ENCODE results near the gene DIRAS1.

Gene DIRAS1

DNA sequence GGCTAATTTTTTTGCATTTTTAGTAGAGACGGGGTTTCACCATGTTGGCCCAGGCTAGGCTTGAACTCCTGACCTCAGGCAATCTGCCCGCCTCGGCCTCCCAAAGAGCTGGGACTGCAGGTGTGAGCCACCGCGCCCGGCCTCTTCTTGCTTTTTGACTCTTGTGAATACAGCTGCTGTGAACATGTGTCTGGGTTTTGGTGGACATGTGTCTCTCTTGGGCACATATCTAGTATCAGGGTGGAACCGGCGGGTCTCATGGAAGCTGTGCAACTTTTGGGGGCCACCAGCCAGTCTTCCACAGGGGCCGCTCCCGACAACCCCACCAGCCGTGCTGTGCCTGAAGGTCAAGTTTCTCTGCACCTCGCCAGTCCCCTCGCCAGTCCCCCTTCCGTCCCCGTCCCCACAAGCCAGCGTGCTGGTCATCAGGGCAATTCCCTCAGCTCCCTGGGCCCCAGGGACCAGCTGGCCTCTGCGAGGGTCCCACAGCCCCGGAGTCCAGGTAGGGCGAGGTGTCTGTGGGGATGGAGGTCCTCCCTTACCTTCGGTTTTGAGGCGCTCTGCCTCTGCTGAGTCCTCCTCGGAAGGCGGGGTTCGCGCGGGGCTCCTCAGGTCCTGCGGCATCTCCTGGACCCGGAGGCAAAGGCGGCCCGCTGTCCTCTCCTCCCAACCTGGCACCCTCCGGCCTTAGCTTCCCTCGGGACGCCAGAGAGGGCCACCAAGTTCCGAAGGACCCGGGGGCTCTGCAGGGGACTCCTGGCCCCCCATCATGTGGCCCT lies 45.6 kb upstream of the DIRAS1 start:
- H2BK15ac ChIP-seq (replicated peaks; ENCODE audit: low read depth): no peak overlapping the region
- H3K27me3 ChIP-seq (ENCODE audit: insufficient read depth, low read length, poor library complexity): no peaks in the 10 kb centered on the region
- peaks cover 3% of the 10 kb centered on the region for H3K36me3 ChIP-seq (ENCODE audit: control insufficient read depth, insufficient read depth, low read length)
- H3K27ac ChIP-seq (ENCODE audit: low read depth, low read length): no peak overlapping the region
- no peaks in the 10 kb centered on the region for H3K4me1 ChIP-seq (ENCODE audit: control insufficient read depth, low read depth, low read length)
- no peak overlapping the region for H4K5ac ChIP-seq (ENCODE audit: low read length)
- WGBS (ENCODE audit: extremely low coverage, insufficient coverage, low lambda C conversion rate): no CpG with 5 or more reads among the region's 35 CpGs
- no peak overlapping the region for H3K56ac ChIP-seq (ENCODE audit: low read length)
- H3K23ac ChIP-seq (ENCODE audit: low read length): no peak overlapping the region
- H3K4me2 ChIP-seq (ENCODE audit: low read length): no peak overlapping the region
- peaks cover 21% of the 10 kb centered on the region for H3K79me2 ChIP-seq (ENCODE audit: control insufficient read depth, insufficient read depth, low read length)
- H3K79me1 ChIP-seq (ENCODE audit: low read length): peaks cover 13% of the 10 kb centered on the region
- no peak overlapping the region for H3K4ac ChIP-seq (ENCODE audit: low read depth, low read length)
- no peak overlapping the region for H3K4me3 ChIP-seq (ENCODE audit: low read length)
- H3K18ac ChIP-seq (ENCODE audit: low read length): no peak overlapping the region
- no peak overlapping the region for H2AK5ac ChIP-seq (ENCODE audit: low read length)
- no peak overlapping the region for H4K8ac ChIP-seq (ENCODE audit: low read depth, low read length)
- no peak overlapping the region for H2BK120ac ChIP-seq (ENCODE audit: low read depth, low read length)
- no peak for DNase-seq
- H2BK5ac ChIP-seq (ENCODE audit: low read length): no peak overlapping the region
- H3K9ac ChIP-seq (ENCODE audit: low read length): no peak overlapping the region

- no peaks in the 10 kb centered on the region for H3K4me1 ChIP-seq (ENCODE audit: control insufficient read depth, low read depth, low read length)
These were observed 44.2 kb upstream of the DIRAS1 start for GRCh38 chr19:2765376-2765775.

GRCh38 chr19:2764945-2765344 lies 43.8 kb upstream of the DIRAS1 start:
- Histone ChIP-seq H3K18ac (ENCODE audit: low read length) (no peak overlapping the region), H3K79me1 (ENCODE audit: low read length) (peaks cover 8% of the 10 kb centered on the region), H3K79me2 (ENCODE audit: control insufficient read depth, insufficient read depth, low read length) (peaks cover 5% of the 10 kb centered on the region), H2AK5ac (ENCODE audit: low read length) (no peak overlapping the region), H3K4me1 (ENCODE audit: control insufficient read depth, low read depth, low read length) (no peaks in the 10 kb centered on the region), H3K4me2 (ENCODE audit: low read length) (no peak overlapping the region), H3K27ac (ENCODE audit: low read depth, low read length) (no peak overlapping the region), H2BK120ac (ENCODE audit: low read depth, low read length) (no peak overlapping the region), H4K5ac (ENCODE audit: low read length) (no peak overlapping the region), H3K27me3 (ENCODE audit: insufficient read depth, low read length, poor library complexity) (no peaks in the 10 kb centered on the region), H3K4me3 (ENCODE audit: low read length) (no peak overlapping the region), H3K4ac (ENCODE audit: low read depth, low read length) (no peak overlapping the region), H2BK5ac (ENCODE audit: low read length) (no peak overlapping the region), H3K36me3 (ENCODE audit: control insufficient read depth, insufficient read depth, low read length) (peaks cover 6% of the 10 kb centered on the region), H3K56ac (ENCODE audit: low read length) (no peak overlapping the region), H4K8ac (ENCODE audit: low read depth, low read length) (no peak overlapping the region), H3K23ac (ENCODE audit: low read length) (no peak overlapping the region), H2BK15ac (replicated peaks; ENCODE audit: low read depth) (no peak overlapping the region), H3K9ac (ENCODE audit: low read length) (no peak overlapping the region)
- no CpG with 5 or more reads among the region's 21 CpGs for WGBS (ENCODE audit: extremely low coverage, insufficient coverage, low lambda C conversion rate)
- no peak for DNase-seq

More at GRCh38 chr19:2765376-2765775, 44.2 kb upstream of the DIRAS1 start:
- H3K27ac ChIP-seq (ENCODE audit: low read depth, low read length): no peak overlapping the region
- no peak for DNase-seq
- H3K79me2 ChIP-seq (ENCODE audit: control insufficient read depth, insufficient read depth, low read length): peaks cover 9% of the 10 kb centered on the region
- no CpG with 5 or more reads among the region's 15 CpGs for WGBS (ENCODE audit: extremely low coverage, insufficient coverage, low lambda C conversion rate)
- no peak overlapping the region for H3K56ac ChIP-seq (ENCODE audit: low read length)
- H2BK120ac ChIP-seq (ENCODE audit: low read depth, low read length): no peak overlapping the region
- no peak overlapping the region for H2BK5ac ChIP-seq (ENCODE audit: low read length)
- H3K4me2 ChIP-seq (ENCODE audit: low read length): no peak overlapping the region
- no peak overlapping the region for H3K4ac ChIP-seq (ENCODE audit: low read depth, low read length)
- no peak overlapping the region for H2AK5ac ChIP-seq (ENCODE audit: low read length)
- no peak overlapping the region for H3K23ac ChIP-seq (ENCODE audit: low read length)
- H3K4me3 ChIP-seq (ENCODE audit: low read length): no peak overlapping the region
- peaks cover 6% of the 10 kb centered on the region for H3K36me3 ChIP-seq (ENCODE audit: control insufficient read depth, insufficient read depth, low read length)
- no peak overlapping the region for H4K8ac ChIP-seq (ENCODE audit: low read depth, low read length)
- peaks cover 9% of the 10 kb centered on the region for H3K79me1 ChIP-seq (ENCODE audit: low read length)
- H2BK15ac ChIP-seq (replicated peaks; ENCODE audit: low read depth): no peak overlapping the region
- H3K27me3 ChIP-seq (ENCODE audit: insufficient read depth, low read length, poor library complexity): no peaks in the 10 kb centered on the region
- H3K18ac ChIP-seq (ENCODE audit: low read length): no peak overlapping the region
- H3K9ac ChIP-seq (ENCODE audit: low read length): no peak overlapping the region
- H4K5ac ChIP-seq (ENCODE audit: low read length): no peak overlapping the region

- DNase-seq: no peak
- no peak overlapping the region for H4K8ac ChIP-seq (ENCODE audit: low read depth, low read length)
- no peak overlapping the region for H3K27ac ChIP-seq (ENCODE audit: low read depth, low read length)
- WGBS (ENCODE audit: extremely low coverage, insufficient coverage, low lambda C conversion rate): no CpG with 5 or more reads among the region's 12 CpGs
- no peak overlapping the region for H3K9ac ChIP-seq (ENCODE audit: low read length)
- H4K5ac ChIP-seq (ENCODE audit: low read length): no peak overlapping the region
- H3K23ac ChIP-seq (ENCODE audit: low read length): no peak overlapping the region
- H3K4me1 ChIP-seq (ENCODE audit: control insufficient read depth, low read depth, low read length): no peaks in the 10 kb centered on the region
- no peak overlapping the region for H2BK15ac ChIP-seq (replicated peaks; ENCODE audit: low read depth)
- H3K18ac ChIP-seq (ENCODE audit: low read length): no peak overlapping the region
- peaks cover 4% of the 10 kb centered on the region for H3K79me1 ChIP-seq (ENCODE audit: low read length)
- H3K36me3 ChIP-seq (ENCODE audit: control insufficient read depth, insufficient read depth, low read length): peaks cover 11% of the 10 kb centered on the region
- H3K79me2 ChIP-seq (ENCODE audit: control insufficient read depth, insufficient read depth, low read length): peaks cover 1% of the 10 kb centered on the region
- H3K4ac ChIP-seq (ENCODE audit: low read depth, low read length): no peak overlapping the region
- H2BK5ac ChIP-seq (ENCODE audit: low read length): no peak overlapping the region
- no peak overlapping the region for H3K56ac ChIP-seq (ENCODE audit: low read length)
- H3K4me2 ChIP-seq (ENCODE audit: low read length): no peak overlapping the region
- no peak overlapping the region for H3K4me3 ChIP-seq (ENCODE audit: low read length)
- no peak overlapping the region for H2AK5ac ChIP-seq (ENCODE audit: low read length)
- no peak overlapping the region for H2BK120ac ChIP-seq (ENCODE audit: low read depth, low read length)
- no peaks in the 10 kb centered on the region for H3K27me3 ChIP-seq (ENCODE audit: insufficient read depth, low read length, poor library complexity)
These were observed 42.5 kb upstream of the DIRAS1 start for GRCh38 chr19:2763687-2764086.

DNA sequence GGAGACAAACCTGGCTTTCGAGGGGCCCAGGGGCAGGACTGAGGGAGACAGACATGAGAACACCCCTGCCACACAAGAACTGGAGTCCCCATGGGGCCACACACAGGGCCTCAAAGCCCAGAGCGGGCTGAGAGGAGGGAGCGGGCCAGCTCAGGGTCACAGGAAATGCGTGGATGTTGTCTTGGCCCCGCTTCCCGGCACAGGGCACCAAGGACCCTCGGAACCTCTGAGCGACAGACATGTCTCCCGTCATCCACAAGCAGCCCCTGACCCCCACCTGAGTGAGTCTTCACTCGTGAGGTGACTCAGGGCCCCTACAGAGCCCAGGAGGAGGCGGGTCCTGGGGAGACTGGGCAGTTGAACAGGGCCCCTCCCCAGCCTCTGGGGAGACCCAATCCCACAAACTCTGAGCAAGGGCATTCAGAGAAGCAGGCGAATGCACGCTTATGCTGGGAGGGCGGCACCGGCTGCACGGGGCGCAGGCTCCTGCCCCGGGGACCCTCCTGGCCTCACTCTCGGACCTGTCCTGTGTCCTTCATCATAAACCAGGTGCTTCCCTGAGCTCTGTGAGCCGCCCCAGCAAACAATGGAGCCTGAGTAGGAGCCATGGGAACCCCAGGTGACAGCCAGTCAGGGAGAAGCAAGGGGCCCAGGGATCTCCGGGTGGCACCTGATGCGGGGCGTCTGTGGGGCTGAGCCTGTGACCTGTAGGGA lies 41.8 kb upstream of the DIRAS1 start:
- no peak overlapping the region for H3K27ac ChIP-seq (ENCODE audit: low read depth, low read length)
- no peaks in the 10 kb centered on the region for H3K27me3 ChIP-seq (ENCODE audit: insufficient read depth, low read length, poor library complexity)
- H3K79me2 ChIP-seq (ENCODE audit: control insufficient read depth, insufficient read depth, low read length): no peaks in the 10 kb centered on the region
- no peak overlapping the region for H2BK120ac ChIP-seq (ENCODE audit: low read depth, low read length)
- H4K8ac ChIP-seq (ENCODE audit: low read depth, low read length): no peak overlapping the region
- H3K23ac ChIP-seq (ENCODE audit: low read length): no peak overlapping the region
- WGBS (ENCODE audit: extremely low coverage, insufficient coverage, low lambda C conversion rate): no CpG with 5 or more reads among the region's 23 CpGs
- no peak overlapping the region for H2BK5ac ChIP-seq (ENCODE audit: low read length)
- H3K56ac ChIP-seq (ENCODE audit: low read length): no peak overlapping the region
- H3K9ac ChIP-seq (ENCODE audit: low read length): no peak overlapping the region
- H2BK15ac ChIP-seq (replicated peaks; ENCODE audit: low read depth): no peak overlapping the region
- H3K79me1 ChIP-seq (ENCODE audit: low read length): no peaks in the 10 kb centered on the region
- H4K5ac ChIP-seq (ENCODE audit: low read length): no peak overlapping the region
- H3K4ac ChIP-seq (ENCODE audit: low read depth, low read length): no peak overlapping the region
- no peak overlapping the region for H2AK5ac ChIP-seq (ENCODE audit: low read length)
- H3K4me2 ChIP-seq (ENCODE audit: low read length): no peak overlapping the region
- H3K4me1 ChIP-seq (ENCODE audit: control insufficient read depth, low read depth, low read length): no peaks in the 10 kb centered on the region
- no peak overlapping the region for H3K18ac ChIP-seq (ENCODE audit: low read length)
- no peak for DNase-seq
- H3K4me3 ChIP-seq (ENCODE audit: low read length): no peak overlapping the region
- peaks cover 13% of the 10 kb centered on the region for H3K36me3 ChIP-seq (ENCODE audit: control insufficient read depth, insufficient read depth, low read length)

Data from mesendoderm (in vitro differentiated cells).